ENCODE results near the gene KIF6.

DNA sequence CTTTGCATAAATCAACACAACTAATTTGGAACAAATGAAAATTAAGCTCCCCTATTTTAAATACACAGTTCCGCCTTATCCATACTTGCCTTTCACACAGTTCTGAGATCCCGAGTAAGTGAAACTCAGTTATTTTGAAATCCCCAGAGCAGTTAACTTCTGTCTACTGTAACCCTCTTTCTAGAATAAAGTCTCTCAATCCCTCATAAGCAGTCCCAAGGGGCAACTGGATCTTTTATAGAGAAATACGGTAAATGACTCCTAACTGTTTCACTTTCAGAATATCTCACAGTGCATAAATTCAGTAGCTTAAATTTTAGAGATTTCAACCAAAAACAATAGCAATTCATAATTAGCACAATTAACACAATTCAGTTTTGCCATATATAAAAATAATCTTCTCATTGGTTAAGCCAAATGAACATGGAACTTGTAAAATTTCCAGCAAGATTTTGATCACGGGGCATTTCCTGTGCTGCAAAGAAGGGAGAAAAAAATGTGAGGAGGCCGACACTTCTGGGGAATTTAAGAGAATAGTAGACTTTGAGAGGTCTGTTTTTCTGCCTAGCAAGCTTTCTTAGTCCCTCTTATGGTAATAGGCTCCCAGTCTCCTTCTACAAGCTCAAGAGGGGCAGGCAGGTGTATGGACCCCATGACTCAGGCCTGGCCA is 78.3 kb downstream of the KIF6 start:
- TF ChIP-seq POLR2A (IDR thresholded peaks at IDR 0.05; ENCODE audit: low read depth) = no peak
- TF ChIP-seq, protein P1, sequence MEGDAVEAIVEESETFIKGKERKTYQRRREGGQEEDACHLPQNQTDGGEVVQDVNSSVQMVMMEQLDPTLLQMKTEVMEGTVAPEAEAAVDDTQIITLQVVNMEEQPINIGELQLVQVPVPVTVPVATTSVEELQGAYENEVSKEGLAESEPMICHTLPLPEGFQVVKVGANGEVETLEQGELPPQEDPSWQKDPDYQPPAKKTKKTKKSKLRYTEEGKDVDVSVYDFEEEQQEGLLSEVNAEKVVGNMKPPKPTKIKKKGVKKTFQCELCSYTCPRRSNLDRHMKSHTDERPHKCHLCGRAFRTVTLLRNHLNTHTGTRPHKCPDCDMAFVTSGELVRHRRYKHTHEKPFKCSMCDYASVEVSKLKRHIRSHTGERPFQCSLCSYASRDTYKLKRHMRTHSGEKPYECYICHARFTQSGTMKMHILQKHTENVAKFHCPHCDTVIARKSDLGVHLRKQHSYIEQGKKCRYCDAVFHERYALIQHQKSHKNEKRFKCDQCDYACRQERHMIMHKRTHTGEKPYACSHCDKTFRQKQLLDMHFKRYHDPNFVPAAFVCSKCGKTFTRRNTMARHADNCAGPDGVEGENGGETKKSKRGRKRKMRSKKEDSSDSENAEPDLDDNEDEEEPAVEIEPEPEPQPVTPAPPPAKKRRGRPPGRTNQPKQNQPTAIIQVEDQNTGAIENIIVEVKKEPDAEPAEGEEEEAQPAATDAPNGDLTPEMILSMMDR (IDR thresholded peaks at IDR 0.05) = no peak

Measured in esophagus muscularis mucosa (tissue), 3 donors.